ENCODE results near the gene PCLO. TPM values are rescaled to one million over a fixed set of nuclear protein-coding genes. Genes with fewer than 3 reads are reported as not detected.

PCLO gene
- total RNA-seq, 2 donors from 2014 or later: 0.03 TPM; not detected in 1

DNA sequence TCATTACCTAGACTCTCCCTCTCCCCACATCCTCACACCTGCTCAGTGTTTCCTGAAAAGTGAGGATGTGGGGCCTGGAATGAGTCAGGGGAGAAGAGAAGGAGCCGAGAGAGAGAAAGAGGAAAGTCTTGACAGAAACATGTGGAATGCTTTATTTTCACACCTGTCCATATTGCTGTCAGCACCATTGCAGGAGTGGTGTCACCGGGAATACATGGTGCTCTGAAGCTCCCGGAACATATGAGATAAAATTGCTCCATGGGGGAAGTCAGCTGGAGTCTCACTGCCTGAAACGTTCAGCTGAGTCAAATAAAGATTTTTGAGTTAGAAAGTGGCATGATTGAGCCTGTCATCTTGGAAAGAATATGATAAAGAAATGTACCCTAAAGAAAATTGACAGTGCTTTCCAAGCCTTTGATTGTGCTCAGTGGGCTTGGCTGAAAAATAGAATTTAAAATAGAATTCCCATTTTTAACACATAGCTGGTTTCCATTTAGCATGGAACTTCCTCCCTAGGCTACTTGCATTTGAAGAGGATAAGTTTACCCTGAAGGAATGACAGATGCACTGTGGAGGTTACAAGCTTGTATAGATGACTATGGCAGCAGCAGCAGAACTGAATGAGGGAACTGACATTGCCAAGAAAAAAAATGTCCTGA is 182.4 kb downstream of the PCLO start:
- Mint-ChIP-seq H3K27me3 (no peaks in the 10 kb centered on the region), H3K9me3 (no peaks in the 10 kb centered on the region), H3K36me3 (ENCODE audit: low read depth) (no peaks in the 10 kb centered on the region), H3K4me3 (no peak overlapping the region), H3K4me1 (no peaks in the 10 kb centered on the region), H3K27ac (no peak overlapping the region)
- ATAC-seq (replicated peaks): no peak

DNA sequence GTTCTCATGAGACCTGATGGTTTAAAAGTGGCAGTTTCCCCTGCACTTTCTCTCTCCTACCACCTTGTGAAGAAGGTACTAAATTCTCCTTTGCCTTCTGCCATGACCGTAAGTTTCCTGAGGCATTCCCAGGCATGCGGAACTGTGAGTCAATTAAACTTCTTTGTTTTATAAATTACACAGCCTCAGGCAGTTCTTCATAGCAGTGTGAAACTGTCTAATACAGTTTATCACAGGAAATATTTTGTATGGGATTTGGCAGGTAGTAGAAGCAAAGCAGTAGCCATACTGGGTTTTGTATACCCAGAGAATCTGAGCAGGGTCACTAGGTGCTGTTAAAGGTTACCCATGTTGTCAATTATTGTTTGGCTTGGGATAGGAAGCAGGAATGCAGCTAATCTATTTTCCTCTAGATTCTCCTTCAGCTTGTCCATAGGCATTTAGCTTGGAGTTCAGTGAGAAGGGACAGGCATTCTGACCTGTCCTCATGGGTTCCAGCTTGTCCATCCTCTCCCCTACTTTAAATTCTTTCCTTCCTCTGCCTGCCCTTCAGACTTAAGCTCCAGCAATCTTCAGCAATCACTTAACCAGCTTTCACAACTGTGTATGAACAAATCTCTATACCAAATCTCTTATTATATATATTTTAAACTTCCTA is 186.7 kb downstream of the PCLO start:
- H3K27ac Mint-ChIP-seq: no peak overlapping the region
- H3K27me3 Mint-ChIP-seq: no peaks in the 10 kb centered on the region
- H3K9me3 Mint-ChIP-seq: no peaks in the 10 kb centered on the region
- H3K36me3 Mint-ChIP-seq (ENCODE audit: low read depth): no peaks in the 10 kb centered on the region
- no peak overlapping the region for H3K4me3 Mint-ChIP-seq
- ATAC-seq (replicated peaks): no peak
- no peaks in the 10 kb centered on the region for H3K4me1 Mint-ChIP-seq

DNA sequence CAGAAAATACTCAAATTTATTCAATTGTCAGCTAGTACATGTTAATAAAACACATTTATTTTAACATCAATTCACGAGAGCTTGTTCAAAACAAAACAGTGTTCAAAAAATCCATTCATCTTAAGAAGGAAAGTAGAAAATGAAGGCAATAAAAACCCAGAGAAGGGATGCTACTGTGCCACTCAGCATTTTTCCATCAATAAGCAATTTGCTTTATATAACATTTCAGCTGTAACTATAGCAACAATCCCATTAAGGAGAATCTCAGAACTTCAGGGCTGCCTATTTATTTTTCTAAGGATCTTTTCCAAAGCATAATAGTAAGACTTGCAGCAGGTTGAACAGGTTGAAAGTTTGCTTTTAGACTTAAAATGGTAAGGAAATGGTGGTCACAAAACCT is 190.5 kb downstream of the PCLO start:
- Mint-ChIP-seq H3K9me3 (no peaks in the 10 kb centered on the region), H3K27ac (no peak overlapping the region), H3K4me3 (no peak overlapping the region), H3K27me3 (no peaks in the 10 kb centered on the region), H3K36me3 (ENCODE audit: low read depth) (no peaks in the 10 kb centered on the region), H3K4me1 (no peaks in the 10 kb centered on the region)
- no peak for ATAC-seq (replicated peaks)

DNA sequence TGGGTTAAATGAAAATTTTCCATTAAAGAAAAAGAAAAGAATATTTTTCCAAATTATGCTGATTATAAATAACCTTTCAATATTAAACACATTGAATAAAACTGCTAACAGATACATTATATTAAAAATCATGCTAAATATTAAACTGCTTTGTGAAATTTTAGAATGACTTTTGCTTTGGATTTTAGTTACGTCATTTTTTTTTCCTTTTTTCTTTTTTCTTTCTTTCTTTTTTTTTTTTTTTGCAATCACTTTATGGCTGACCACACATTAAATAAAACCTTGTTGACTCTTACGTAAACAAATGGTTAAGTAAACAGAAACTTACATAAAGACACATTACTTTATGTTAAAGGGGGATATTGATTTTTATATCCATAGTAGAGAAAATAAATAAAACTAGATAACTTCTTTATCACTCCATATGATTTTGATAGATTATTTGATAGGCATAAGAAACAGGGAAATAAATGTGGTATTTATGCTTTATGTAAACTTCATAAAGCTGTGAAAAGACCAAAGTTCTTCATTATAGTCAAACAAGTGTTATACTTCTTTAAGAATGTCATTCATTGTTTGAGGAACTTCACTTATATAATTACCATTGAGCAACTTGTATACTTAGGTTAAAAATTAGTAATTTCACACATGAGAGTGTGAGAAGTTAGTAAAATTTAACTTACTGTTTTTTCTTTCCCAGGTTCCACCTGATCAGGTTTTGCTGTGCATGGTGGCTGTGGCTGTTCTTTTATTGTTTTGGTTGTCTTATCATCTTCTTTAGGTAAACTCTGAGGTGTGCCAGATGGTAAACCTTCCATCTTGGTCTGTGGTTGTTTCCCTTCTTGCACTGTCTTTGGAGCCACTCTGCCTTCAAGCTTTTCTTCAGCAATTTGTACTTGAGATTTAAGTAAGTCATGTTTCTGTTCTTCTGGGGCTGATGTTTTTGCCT is 197.3 kb downstream of the PCLO start:
- ATAC-seq (replicated peaks): no peak
- Mint-ChIP-seq H3K36me3 (ENCODE audit: low read depth) (no peaks in the 10 kb centered on the region), H3K27me3 (no peaks in the 10 kb centered on the region), H3K9me3 (peaks cover 9% of the 10 kb centered on the region), H3K4me3 (no peak overlapping the region), H3K4me1 (no peaks in the 10 kb centered on the region), H3K27ac (no peak overlapping the region)

DNA sequence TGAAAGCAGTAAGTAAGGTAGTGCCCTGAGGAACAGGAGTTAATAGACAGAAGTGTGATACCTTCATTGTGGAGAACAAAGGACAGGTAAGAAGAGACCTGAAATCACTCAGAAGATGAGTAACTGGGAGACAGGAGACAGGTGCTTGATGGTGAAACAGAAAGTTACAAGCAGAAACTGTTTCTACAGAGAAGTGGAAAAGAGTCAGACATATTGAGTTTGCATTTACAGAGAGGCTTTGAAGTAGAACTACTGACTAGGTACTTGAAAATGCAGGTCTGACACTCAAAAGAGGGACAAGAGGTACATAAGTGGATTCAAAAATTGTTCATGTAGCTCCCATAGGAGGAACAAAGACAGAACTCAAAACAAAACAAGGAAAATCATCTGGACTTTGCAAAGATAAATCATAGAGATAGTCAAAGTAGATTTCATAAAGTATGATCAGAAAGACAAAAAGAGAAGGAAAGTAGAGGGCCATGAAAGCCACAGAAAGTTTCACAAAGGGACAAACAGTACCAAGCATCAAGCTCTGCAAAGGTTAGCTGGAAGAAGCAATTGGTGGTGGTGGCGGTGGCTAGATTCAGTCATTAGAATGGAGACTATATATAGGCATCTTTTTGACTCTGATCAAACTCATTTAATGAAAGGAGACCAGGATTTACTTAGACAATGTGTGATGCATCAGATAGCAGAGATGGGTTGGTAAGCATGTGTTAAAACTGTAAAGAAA is 198.4 kb downstream of the PCLO start:
- H3K36me3 Mint-ChIP-seq (ENCODE audit: low read depth): no peaks in the 10 kb centered on the region
- H3K27ac Mint-ChIP-seq: no peak overlapping the region
- no peak overlapping the region for H3K4me3 Mint-ChIP-seq
- H3K9me3 Mint-ChIP-seq: peaks cover 9% of the 10 kb centered on the region
- no peaks in the 10 kb centered on the region for H3K27me3 Mint-ChIP-seq
- no peak for ATAC-seq (replicated peaks)
- H3K4me1 Mint-ChIP-seq: no peaks in the 10 kb centered on the region

DNA sequence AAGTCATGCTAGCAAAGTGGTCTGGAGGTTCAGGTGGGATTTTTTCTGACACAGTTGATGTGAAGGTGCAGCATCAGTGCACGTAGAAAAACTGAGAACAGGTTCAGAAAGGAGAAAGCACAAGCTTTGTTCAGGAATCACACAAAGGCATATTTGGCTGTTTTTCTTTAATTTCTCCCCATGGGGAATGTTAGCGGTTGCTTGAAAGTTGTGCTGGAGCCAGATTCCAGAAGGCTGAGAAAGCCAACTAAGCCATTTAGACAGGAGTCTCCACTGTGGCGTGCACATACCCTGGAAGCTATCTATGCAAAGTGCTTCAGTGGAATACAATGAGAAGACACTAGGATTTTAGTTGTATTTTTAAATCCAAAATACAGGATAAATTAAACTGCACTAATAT is 201.4 kb downstream of the PCLO start:
- Mint-ChIP-seq H3K27me3 (no peaks in the 10 kb centered on the region), H3K36me3 (ENCODE audit: low read depth) (no peaks in the 10 kb centered on the region), H3K4me3 (no peak overlapping the region), H3K27ac (no peak overlapping the region), H3K4me1 (no peaks in the 10 kb centered on the region), H3K9me3 (peaks cover 7% of the 10 kb centered on the region)
- no peak for ATAC-seq (replicated peaks)

DNA sequence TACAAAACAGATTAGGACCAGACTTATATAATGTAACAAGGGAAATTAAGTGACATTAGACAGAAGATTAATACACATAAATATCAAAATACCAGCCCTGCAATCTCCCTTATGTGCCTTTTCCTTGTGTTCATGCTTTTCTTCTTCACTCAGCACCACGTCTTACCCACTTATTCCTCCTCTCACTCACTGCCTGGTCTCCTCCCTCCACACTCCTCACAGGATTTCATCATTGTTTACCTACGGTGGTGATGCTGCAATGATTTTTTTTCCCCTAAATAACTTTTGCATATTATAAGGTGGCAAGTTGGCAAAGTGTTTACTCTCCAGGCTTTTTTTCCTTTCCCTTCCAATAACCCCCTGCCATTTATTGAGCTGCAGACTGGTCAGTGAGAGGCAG is 203.2 kb downstream of the PCLO start:
- Mint-ChIP-seq H3K36me3 (ENCODE audit: low read depth) (no peaks in the 10 kb centered on the region), H3K27ac (no peak overlapping the region), H3K27me3 (no peaks in the 10 kb centered on the region), H3K4me3 (no peak overlapping the region), H3K4me1 (no peaks in the 10 kb centered on the region), H3K9me3 (peaks cover 5% of the 10 kb centered on the region)
- ATAC-seq (replicated peaks): no peak

DNA sequence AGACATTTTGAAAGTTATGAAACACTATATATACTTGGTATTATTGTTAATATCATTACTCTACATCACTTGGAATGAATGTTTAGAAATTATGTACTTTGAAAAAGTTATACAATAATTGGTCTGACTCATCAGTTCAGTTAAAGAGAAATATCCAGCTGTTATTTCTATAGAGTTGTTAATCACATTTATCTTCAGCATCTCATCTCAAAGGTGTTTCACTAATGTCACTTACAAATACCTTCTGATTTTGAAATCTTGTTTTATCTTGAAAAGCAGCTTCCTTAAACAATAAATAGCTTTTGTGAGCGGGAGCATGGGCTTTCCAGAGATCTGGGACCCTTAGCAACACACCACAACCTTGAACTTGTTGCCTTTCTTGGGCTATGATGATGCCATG is 205.2 kb downstream of the PCLO start:
- no peak overlapping the region for H3K27ac Mint-ChIP-seq
- no peak for ATAC-seq (replicated peaks)
- H3K27me3 Mint-ChIP-seq: no peaks in the 10 kb centered on the region
- H3K9me3 Mint-ChIP-seq: peaks cover 8% of the 10 kb centered on the region
- H3K36me3 Mint-ChIP-seq (ENCODE audit: low read depth): no peaks in the 10 kb centered on the region
- no peaks in the 10 kb centered on the region for H3K4me1 Mint-ChIP-seq
- H3K4me3 Mint-ChIP-seq: no peak overlapping the region

DNA sequence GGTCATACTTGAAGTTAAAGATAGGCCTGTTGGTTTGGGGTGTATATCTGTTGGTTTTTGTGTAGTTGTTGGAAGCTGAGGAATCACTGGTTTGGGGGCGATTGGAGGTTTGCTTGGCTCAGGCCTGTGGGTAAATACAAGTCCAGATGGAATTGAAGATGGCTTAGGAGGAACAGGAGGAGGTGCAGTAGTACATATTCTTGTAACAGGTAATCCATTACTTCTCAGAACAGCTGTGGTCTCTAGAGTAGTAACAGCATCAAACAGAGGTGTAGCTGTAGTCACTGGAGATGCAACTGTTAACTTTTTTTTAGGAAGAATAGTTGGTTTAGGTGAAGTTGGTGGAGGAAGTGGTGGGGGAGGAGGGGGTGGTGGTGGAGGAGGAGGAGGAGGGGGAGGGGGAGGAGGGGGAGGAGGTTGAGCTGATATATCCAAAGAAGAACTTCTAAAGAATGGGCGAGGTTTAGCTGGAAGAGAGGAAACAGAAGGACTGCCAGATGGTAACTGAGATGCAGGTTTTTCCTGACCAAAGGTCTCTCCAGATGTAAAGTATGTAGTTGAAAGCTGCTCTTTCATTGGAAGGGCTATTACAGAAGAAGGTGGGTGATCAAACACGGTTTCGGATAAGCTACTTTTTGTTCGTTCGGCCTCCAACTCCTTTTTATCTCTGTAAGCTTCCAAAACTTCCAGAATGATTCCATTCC is 209.2 kb downstream of the PCLO start:
- H3K36me3 Mint-ChIP-seq (ENCODE audit: low read depth): no peaks in the 10 kb centered on the region
- H3K4me3 Mint-ChIP-seq: no peak overlapping the region
- H3K9me3 Mint-ChIP-seq: peaks cover 25% of the 10 kb centered on the region
- no peaks in the 10 kb centered on the region for H3K4me1 Mint-ChIP-seq
- ATAC-seq (replicated peaks): no peak
- no peak overlapping the region for H3K27ac Mint-ChIP-seq
- no peaks in the 10 kb centered on the region for H3K27me3 Mint-ChIP-seq

DNA sequence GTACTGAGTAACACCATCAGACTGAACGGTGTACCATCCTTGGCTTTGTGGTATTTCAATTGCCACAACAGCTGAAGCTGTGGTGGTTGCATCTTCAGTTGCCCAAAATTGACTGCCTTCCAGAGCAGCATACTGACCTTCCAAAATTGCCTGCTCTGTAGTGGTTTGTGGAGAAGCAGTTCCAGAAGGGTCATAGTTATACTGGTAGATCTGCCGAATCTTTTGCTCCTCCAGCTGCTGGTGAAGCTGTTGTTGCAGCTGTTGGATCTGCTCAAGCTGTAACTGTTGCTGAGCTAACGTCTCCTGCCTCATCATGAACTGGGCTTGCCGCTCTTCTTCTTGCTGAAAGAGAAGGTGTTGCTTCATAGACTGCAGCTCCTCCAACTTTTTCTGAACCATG is 212.2 kb downstream of the PCLO start:
- H3K36me3 Mint-ChIP-seq (ENCODE audit: low read depth): no peaks in the 10 kb centered on the region
- ATAC-seq (replicated peaks): no peak
- H3K4me1 Mint-ChIP-seq: no peaks in the 10 kb centered on the region
- H3K9me3 Mint-ChIP-seq: peaks cover 32% of the 10 kb centered on the region
- H3K27ac Mint-ChIP-seq: no peak overlapping the region
- H3K27me3 Mint-ChIP-seq: no peaks in the 10 kb centered on the region
- no peak overlapping the region for H3K4me3 Mint-ChIP-seq

DNA sequence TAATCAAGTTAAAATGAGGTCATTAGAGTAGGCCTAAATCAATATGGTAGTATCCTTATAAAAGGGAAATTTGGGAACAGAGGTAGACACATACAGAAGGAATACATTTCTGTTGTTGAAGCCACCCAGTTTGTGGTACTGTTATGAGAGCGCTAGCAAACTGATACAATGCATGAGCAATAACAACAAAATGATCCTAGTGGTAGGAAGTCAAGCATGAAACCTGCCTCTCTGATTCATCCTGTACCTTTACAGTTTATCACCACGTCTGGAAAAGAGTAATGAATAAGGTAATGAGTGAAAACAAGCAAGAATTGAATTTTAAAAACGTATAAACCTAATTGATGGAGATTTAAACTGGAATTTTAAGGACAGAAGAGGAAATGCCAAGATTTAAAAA is 217.2 kb downstream of the PCLO start:
- Mint-ChIP-seq H3K27me3 (no peaks in the 10 kb centered on the region), H3K9me3 (peaks cover 23% of the 10 kb centered on the region), H3K36me3 (ENCODE audit: low read depth) (no peaks in the 10 kb centered on the region), H3K4me1 (no peaks in the 10 kb centered on the region), H3K27ac (no peak overlapping the region), H3K4me3 (no peak overlapping the region)
- ATAC-seq (replicated peaks): no peak

DNA sequence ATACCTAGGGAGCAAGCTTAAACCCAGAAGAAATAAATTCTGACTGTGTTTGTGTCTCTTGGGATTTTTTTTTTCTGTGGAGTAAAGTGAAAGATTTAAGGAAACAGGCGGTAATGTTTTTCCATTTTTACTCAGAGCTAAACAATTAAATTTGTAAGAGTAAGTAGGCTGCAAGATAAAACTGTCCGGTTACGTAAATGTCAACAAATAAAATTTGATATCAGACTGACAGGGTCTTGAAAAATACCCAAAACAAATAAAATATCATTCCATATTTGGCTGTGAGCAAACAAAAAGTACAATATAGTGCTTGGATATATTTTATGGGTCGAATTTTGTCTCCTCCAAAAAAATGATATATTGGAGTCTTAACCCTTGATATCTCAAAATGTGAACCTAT is 217.6 kb downstream of the PCLO start:
- H3K27ac Mint-ChIP-seq: no peak overlapping the region
- peaks cover 20% of the 10 kb centered on the region for H3K9me3 Mint-ChIP-seq
- no peak overlapping the region for H3K4me3 Mint-ChIP-seq
- ATAC-seq (replicated peaks): no peak
- no peaks in the 10 kb centered on the region for H3K4me1 Mint-ChIP-seq
- no peaks in the 10 kb centered on the region for H3K36me3 Mint-ChIP-seq (ENCODE audit: low read depth)
- no peaks in the 10 kb centered on the region for H3K27me3 Mint-ChIP-seq

DNA sequence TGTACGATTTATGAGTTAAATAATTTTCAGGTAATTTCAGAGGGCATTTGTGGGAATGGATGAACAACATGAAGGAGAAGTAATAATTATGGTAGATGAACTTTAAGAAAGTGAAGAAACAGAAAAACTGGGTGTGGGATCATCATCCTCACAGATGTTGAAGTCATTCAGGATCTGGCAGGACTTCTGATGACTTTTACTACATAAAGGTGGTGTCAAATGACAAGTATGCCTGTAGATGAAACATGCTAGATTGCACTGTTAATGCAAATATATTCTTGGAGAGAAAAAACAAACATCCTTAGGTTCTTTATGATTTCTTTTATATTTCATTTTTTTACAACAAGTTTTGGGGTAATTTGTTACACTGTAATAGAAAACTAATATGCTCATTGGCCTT is 230.2 kb downstream of the PCLO start:
- no peaks in the 10 kb centered on the region for H3K27me3 Mint-ChIP-seq
- no peaks in the 10 kb centered on the region for H3K9me3 Mint-ChIP-seq
- no peak overlapping the region for H3K27ac Mint-ChIP-seq
- ATAC-seq (replicated peaks): no peak
- H3K4me1 Mint-ChIP-seq: no peaks in the 10 kb centered on the region
- H3K36me3 Mint-ChIP-seq (ENCODE audit: low read depth): no peaks in the 10 kb centered on the region
- H3K4me3 Mint-ChIP-seq: no peak overlapping the region

DNA sequence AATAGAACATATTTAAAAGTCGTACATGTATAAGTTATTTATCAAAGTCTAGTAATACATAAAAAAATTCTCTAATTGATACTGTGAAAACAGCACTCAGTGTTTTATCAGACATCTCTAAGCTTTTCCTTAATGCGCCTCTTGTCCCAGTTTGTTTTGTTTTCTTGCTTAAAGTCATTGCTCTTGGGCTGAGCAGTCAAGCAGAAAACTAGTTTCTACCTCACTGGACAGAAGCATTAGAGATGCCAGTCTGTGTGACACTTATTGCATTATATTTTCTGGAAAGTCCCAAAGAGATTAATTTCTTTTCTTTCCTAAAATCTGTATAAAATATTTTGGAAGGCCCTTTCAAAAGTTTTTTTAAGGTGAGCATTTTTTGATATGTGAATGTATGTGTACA is 236.2 kb downstream of the PCLO start:
- H3K27ac Mint-ChIP-seq: no peak overlapping the region
- H3K9me3 Mint-ChIP-seq: no peaks in the 10 kb centered on the region
- no peaks in the 10 kb centered on the region for H3K4me1 Mint-ChIP-seq
- ATAC-seq (replicated peaks): no peak
- H3K36me3 Mint-ChIP-seq (ENCODE audit: low read depth): no peaks in the 10 kb centered on the region
- no peaks in the 10 kb centered on the region for H3K27me3 Mint-ChIP-seq
- no peak overlapping the region for H3K4me3 Mint-ChIP-seq

Data from activated T-helper 17 cell treated with anti-CD3 and anti-CD28 coated beads, Interleukin-2, amount 50 U/mL, for 72 hours (primary cell).